Measurements from ENCODE around the gene HTR5A. TPM values are rescaled to one million over a fixed set of nuclear protein-coding genes. Genes with fewer than 3 reads are reported as not detected.

Gene HTR5A
- total RNA-seq, 2 experiments from 2014 or later: not detected

- POLR2A ChIA-PET: no interaction called here
- DNase-seq (no peak), ATAC-seq (ENCODE audit: poor library complexity) (no peak)
- H3K4me1 Mint-ChIP-seq (ENCODE audit: low read depth): no peaks in the 10 kb centered on the region
- H3K36me3 Mint-ChIP-seq (ENCODE audit: low read depth): no peaks in the 10 kb centered on the region
- no peak overlapping the region for H3K4me3 Mint-ChIP-seq
- H3K4me1 ChIP-seq (ENCODE audit: insufficient read depth, low read length): no peaks in the 10 kb centered on the region
- CTCF ChIA-PET: no interaction called here
- no peaks in the 10 kb centered on the region for H3K36me3 ChIP-seq (ENCODE audit: insufficient read depth, low read length)
- peaks cover 0 to 4% of the 10 kb centered on the region in 2 experiments for H3K9me3 ChIP-seq (ENCODE audit: control insufficient read depth in 1 of 2, insufficient read depth in 1 of 2, low read length in 2 of 2)
- no peak overlapping the region for H3K4me3 ChIP-seq (ENCODE audit: low read length)
- H3K9me3 Mint-ChIP-seq: peaks cover 2% of the 10 kb centered on the region
- H3K27me3 Mint-ChIP-seq: peaks cover 50% of the 10 kb centered on the region
- H3K27ac Mint-ChIP-seq: no peak overlapping the region
- H3K27ac ChIP-seq (ENCODE audit: low read depth in 1 of 2, low read length in 2 of 2): no peak overlapping the region
- TF ChIP-seq CTCF (IDR thresholded peaks at IDR 0.05): no peak
- intact Hi-C loops (cut with DNase I, micrococcal nuclease): no loop called here
- peaks cover 11 to 14% of the 10 kb centered on the region in 2 experiments for H3K27me3 ChIP-seq (ENCODE audit: control insufficient read depth in 1 of 2, insufficient read depth in 2 of 2, low read length in 2 of 2)
These were observed 14.8 kb downstream of the HTR5A start for GRCh38 chr7:155084969-155085368.

DNA sequence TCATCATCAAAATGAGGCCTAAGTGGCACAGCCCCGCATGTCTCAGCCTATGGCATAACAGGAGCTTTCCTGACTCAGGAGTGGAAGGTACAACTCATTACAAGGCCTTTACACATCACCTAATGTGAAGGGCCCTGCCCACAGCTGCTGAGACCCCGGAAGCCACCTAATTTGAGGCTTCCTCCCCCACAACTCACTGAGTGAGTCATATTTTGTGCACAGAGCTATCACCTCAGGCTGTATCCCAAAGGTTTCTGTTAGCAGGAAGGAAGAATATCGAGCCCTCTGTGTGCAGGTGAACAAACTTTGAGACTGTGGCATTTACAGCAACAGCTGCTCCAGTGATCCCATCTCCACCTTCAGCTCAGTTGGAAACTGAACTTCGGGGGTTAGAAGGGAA lies 20.6 kb downstream of the HTR5A start:
- ChIA-PET CTCF (no interaction called here), POLR2A (no interaction called here)
- Mint-ChIP-seq H3K27ac (no peak overlapping the region), H3K36me3 (ENCODE audit: low read depth) (no peaks in the 10 kb centered on the region), H3K4me1 (ENCODE audit: low read depth) (no peaks in the 10 kb centered on the region), H3K4me3 (no peak overlapping the region), H3K27me3 (peaks cover 36% of the 10 kb centered on the region), H3K9me3 (peaks cover 2% of the 10 kb centered on the region)
- H3K27me3 ChIP-seq (ENCODE audit: control insufficient read depth in 1 of 2, insufficient read depth in 2 of 2, low read length in 2 of 2): peaks cover 11 to 21% of the 10 kb centered on the region in 2 experiments
- H3K36me3 ChIP-seq (ENCODE audit: insufficient read depth, low read length): no peaks in the 10 kb centered on the region
- H3K9me3 ChIP-seq (ENCODE audit: control insufficient read depth in 1 of 2, insufficient read depth in 1 of 2, low read length in 2 of 2): no peaks in the 10 kb centered on the region
- DNase-seq (no peak), ATAC-seq (ENCODE audit: poor library complexity) (no peak)
- H3K4me1 ChIP-seq (ENCODE audit: insufficient read depth, low read length): no peaks in the 10 kb centered on the region
- no peak for TF ChIP-seq CTCF (IDR thresholded peaks at IDR 0.05)
- no peak overlapping the region for H3K4me3 ChIP-seq (ENCODE audit: low read length)
- intact Hi-C loops (cut with DNase I, micrococcal nuclease): no loop called here
- H3K27ac ChIP-seq (ENCODE audit: low read depth in 1 of 2, low read length in 2 of 2): no peak overlapping the region

- no peaks in the 10 kb centered on the region for H3K4me1 Mint-ChIP-seq (ENCODE audit: low read depth)
- intact Hi-C loops (cut with DNase I, micrococcal nuclease): no loop called here
- ChIA-PET POLR2A (no interaction called here), CTCF (no interaction called here)
- H3K27me3 Mint-ChIP-seq: peaks cover 28% of the 10 kb centered on the region
- no peak overlapping the region for H3K27ac Mint-ChIP-seq
- no peak overlapping the region for H3K4me3 Mint-ChIP-seq
- H3K9me3 Mint-ChIP-seq: peaks cover 2% of the 10 kb centered on the region
- no peaks in the 10 kb centered on the region for H3K36me3 Mint-ChIP-seq (ENCODE audit: low read depth)
- H3K27me3 ChIP-seq (ENCODE audit: control insufficient read depth in 1 of 2, insufficient read depth in 2 of 2, low read length in 2 of 2): peaks cover 0 to 8% of the 10 kb centered on the region in 2 experiments
- no peak for TF ChIP-seq CTCF (IDR thresholded peaks at IDR 0.05)
- ATAC-seq (ENCODE audit: poor library complexity) (no peak), DNase-seq (no peak)
- H3K36me3 ChIP-seq (ENCODE audit: insufficient read depth, low read length): no peaks in the 10 kb centered on the region
- no peak overlapping the region for H3K4me3 ChIP-seq (ENCODE audit: low read length)
- no peak overlapping the region for H3K27ac ChIP-seq (ENCODE audit: low read depth in 1 of 2, low read length in 2 of 2)
- peaks cover 0 to 9% of the 10 kb centered on the region in 2 experiments for H3K9me3 ChIP-seq (ENCODE audit: control insufficient read depth in 1 of 2, insufficient read depth in 1 of 2, low read length in 2 of 2)
- H3K4me1 ChIP-seq (ENCODE audit: insufficient read depth, low read length): no peaks in the 10 kb centered on the region
These were observed 23.5 kb downstream of the HTR5A start for GRCh38 chr7:155093596-155093995.
